Brain pericyte (primary cell): ENCODE results near the gene C4BPB.
A peak's percentile ranks its signal among the peaks of the same experiment; 100 is the strongest.
"Not testable (repeated sequence)": the region's sequence is repeated elsewhere in the genome, so short reads cannot be mapped to it uniquely, and the experiment has no call there.

Experiments
- DNase-seq: peaks from one replicate; pipeline ENCODE4 v3.0.0-alpha.2; 2012; ENCODE audit warnings: low read depth, low spot score

The C4BPB gene

GRCh38 chr1:207088701-207089626 lies at the start of gene C4BPB:
C4BPB (plus strand) TSS chr1:207088860; CDS start chr1:207089532, 672 bp downstream.
- DNase-seq = no peak

- DNase-seq = no peak
These were observed 49.1 kb upstream of the C4BPB start for GRCh38 chr1:207039380-207040180.

DNA sequence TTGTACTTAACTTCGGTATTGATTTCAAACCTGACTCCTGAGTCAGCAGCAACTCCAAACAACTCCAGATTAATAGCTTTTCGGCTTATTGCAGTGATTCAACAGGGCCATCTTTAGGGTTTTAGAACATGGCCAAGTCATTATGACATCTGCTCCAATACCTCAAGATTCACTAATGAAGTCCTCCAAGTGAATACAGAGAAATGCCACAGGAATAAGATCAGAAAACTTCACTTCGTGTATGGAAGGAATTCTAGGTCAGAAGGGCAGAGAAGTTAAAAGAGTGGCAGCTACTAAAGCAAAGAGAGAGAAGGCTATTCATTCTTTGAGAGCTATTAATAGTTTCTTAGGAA lies 48.5 kb upstream of the C4BPB start:
- no peak for DNase-seq

DNA sequence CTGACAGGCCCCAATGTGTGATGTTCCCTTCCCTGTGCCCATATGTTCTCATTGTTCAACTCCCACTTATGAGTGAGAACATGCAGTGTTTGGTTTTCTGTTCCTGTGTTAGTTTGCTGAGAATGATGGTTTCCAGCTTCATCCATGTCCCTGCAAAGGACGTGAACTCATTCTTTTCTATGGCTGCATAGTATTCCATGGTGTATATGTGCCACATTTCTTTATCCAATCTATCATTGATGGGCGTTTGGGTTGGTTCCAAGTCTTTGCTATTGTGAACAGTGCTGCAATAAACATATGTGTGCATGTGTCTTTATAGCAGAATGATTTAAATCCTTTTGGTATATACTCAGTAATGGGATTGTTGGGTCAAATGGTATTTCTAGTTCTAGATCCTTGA lies 47.3 kb upstream of the C4BPB start:
- not testable (repeated sequence) for DNase-seq

- DNase-seq = no peak
These were observed 43.2 kb upstream of the C4BPB start for GRCh38 chr1:207045453-207045852.

- no peak for DNase-seq
These were observed 41.2 kb upstream of the C4BPB start for GRCh38 chr1:207047505-207047904.

DNA sequence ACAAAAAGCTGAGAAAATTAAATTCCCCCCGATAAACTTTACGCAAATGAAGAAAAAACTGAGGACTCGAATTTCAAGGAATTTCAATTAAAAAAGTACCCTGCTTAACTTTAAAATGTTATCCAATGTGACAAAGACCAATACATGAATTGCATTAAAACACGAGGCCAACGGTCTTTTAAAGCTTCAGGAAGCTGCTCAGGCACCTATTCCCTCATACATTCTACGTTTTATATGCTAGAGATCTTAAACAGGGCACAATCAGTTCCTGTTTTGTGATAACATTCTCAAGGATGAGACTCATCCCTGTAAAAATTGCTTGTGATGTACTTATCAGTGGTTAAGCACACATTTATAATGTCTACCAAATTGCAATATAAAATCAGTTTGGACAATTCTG lies 40.6 kb upstream of the C4BPB start:
- no peak for DNase-seq

DNA sequence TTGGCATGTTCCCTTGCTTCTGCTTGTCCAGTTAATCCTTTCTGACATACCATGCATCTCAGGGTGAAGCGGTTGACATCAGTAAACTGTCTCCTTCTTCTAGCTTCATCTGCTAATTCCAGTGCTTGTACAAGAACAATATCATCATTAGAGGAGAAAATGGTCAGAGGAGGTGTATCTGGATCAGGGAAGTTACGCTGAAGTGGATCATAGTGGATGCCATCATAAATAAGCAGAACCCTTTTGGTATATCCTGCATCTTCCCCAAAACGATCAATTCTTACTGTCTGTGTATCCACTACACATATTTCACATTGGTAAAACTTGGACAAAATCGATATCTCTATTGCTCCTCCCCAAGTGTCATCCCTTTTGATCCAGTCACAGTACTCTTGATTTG lies 39.6 kb upstream of the C4BPB start:
- no peak for DNase-seq

DNA sequence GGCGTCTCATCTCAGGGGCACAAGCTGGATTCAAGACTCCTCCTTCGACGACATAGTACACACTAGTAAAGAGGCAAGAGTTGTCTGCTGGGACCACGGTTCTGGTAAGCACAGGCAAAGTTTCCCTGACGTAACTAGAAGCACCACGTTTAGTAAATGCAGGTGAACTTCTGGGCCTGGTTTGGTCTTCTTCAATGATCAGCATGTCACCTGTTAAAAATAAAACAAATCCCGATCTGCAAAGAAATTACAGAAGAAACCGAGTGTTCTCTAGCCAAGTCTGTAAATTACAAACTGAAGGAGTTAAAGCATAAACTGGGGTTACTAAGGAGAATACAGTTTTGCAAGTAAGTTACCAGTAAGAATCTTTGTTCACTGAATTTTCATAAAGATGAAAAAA lies 39.1 kb upstream of the C4BPB start:
- DNase-seq = no peak

DNA sequence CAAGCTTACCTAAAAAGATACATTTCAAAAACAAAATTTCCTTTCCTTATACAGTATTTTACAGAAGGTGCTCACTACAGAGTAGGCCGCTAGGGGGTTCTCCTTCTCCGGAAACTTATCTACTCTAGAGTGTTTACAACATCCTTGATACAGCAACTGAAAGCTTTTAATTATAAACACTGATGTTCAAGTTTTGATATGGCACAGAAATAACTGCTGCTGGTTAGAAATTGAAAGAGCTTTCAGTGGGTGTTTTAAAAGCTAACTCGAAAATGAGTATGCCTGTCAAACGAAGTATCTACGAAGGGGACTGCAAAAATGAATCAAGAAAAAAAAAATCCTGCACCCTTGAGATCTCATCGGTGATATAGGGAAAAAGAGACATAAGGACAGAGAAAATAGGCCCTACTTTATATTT lies 38.7 kb upstream of the C4BPB start:
- no peak for DNase-seq

DNA sequence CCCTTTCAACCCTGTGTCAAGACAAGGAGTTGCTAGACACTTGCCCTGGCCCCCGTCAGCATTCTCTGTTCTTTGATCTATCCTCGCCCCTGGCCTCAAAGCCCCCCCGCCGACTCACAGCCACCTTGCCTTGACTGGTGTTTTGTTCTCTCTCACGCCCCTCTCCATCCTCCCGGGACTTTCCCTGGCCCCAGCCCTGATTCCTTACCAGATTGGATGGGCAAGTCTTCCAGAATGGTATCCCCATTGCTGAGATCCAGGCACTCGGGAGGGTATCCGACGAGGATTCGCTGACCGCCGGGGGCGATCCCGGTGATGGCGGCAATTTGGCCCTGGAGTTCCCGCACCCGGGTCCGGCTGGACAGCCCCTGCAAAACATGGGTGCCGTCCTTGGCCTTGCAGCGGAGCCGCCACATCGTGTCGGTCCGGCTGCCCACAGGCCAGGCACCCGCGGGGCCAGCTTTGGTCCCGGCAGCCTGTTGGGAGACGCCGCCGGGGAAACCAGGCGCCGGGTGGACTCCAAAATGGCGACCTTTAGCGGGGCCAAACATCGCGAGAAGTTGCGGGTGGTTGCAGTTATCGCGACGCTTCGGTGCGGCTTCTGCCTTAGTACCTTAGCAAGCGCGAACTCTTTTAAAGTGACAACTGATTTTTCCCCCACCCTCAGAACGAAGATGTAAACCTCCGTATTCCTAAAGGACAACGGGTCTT lies 38.0 kb upstream of the C4BPB start:
- DNase-seq = peak; percentile 74

DNA sequence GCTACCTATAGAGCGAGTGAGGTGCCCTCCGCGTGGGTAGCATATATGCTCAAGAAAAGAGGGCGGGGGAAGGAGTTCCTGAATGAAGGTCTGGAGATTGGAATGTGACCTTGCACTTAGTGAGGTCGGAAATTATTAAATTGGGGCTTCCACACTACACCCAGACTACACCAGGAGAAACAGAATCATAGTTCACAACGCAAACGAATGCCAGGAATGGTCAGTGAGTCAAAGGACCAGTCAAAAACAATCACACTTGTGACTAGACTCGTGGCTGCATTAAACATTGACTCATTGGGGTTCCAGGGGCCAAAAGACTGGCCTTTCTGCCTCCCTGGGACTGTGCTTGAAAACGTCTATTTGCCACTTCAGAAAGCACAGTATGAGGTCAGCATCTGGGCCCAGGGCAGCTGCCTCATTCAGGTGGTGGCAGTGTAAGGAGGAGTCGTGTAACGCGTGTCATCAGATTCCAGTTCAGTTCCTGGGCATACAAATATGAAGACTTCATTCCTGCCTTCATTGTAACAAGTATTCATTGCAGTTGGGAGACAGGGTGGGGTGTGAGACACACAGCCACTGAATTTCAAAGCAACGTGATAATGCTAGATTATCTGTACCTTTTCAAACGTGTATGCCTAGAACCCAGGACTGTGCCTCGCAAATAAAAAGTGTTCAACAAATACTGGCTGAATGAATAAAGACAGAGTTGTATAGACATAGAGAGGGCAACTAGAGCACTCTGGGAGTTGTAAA lies 37.3 kb upstream of the C4BPB start, which contains the start of gene YOD1:
YOD1 (minus strand) TSS at position 18 of the 753 bp plus-strand sequence. CDS start 178 bp downstream, outside the sequence.
- no peak for DNase-seq

GRCh38 chr1:207052911-207053769 lies 35.5 kb upstream of the C4BPB start, which contains the start of gene PFKFB2:
PFKFB2 (plus strand) TSS chr1:207053275; CDS start chr1:207054718, 1,443 bp downstream.
- peak; percentile 76 for DNase-seq

DNA sequence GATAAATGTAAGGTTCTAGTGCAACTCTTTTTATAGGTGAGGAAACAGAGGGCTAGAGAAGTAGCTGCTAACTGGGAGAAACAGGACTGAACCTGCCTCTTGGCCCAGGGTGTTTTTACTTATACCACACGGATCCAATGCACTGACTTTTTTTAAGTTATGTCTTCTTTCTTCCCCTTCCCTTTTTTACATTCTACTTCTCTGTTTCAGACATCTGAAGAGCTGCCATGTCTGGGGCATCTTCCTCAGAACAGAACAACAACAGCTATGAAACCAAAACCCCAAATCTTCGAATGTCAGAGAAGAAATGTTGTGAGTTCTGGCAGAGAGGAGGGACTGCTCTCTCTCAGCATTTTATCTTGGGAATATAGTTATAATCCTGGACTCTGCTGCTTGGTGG lies 34.2 kb upstream of the C4BPB start:
- DNase-seq = no peak

DNA sequence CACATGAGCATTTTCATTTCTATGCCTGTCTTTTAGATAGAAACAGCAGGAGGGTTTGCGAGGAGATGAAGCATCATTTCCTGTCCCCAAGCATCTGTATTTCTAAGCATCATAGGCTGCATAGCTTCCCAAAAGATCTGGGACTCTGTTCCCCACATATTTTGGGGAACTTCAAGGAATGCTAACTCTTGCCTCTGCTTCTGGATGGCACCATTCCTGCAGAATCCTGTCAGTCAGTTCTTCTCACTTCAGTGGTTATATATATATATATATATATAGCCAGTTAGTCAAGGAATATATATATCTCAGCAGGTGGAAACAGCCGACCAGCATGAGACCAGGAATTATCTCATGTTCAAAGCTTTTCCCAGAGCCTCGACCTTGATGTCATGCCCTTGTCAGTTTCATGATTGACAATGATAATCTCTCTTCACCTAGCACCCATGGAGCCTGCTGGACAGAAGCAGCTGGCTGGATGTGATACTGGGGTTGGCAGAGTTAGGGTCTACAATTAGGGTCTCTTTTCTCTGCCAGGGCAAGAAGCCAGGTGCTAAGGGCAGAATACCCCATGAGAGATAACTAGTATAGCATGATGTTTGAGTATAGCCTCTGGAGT lies 33.2 kb upstream of the C4BPB start:
- no peak for DNase-seq

- no peak for DNase-seq
These were observed 32.0 kb upstream of the C4BPB start for GRCh38 chr1:207056673-207057072.

DNA sequence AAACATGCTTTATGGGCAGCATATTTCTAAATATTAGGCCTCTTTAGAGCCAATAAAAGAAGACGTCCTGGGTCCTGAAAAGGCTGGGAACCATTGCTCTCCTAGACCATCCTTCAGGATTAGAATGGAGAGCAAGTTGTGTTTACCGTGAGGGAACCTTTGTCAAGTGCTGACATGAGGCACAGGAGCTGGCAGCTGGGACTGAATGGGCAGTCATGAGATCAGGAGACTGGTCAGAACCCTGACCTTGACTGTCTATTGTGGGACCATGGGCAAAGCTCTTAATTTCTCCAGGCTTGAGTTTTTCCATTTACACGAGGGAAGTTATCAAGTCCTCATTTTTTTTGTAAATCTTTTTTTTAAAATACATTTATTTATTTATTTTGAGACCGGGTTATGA lies 30.4 kb upstream of the C4BPB start:
- DNase-seq = no peak

- DNase-seq = no peak
These were observed 29.5 kb upstream of the C4BPB start for GRCh38 chr1:207058878-207059867.
